ENCODE results near the gene TNRC18. TPM values are rescaled to one million over a fixed set of nuclear protein-coding genes. Genes with fewer than 3 reads are reported as not detected.

The TNRC18 gene
- total and polyA plus RNA-seq, 2 experiments from 2014 or later: 18.1 to 52.8 TPM

DNA sequence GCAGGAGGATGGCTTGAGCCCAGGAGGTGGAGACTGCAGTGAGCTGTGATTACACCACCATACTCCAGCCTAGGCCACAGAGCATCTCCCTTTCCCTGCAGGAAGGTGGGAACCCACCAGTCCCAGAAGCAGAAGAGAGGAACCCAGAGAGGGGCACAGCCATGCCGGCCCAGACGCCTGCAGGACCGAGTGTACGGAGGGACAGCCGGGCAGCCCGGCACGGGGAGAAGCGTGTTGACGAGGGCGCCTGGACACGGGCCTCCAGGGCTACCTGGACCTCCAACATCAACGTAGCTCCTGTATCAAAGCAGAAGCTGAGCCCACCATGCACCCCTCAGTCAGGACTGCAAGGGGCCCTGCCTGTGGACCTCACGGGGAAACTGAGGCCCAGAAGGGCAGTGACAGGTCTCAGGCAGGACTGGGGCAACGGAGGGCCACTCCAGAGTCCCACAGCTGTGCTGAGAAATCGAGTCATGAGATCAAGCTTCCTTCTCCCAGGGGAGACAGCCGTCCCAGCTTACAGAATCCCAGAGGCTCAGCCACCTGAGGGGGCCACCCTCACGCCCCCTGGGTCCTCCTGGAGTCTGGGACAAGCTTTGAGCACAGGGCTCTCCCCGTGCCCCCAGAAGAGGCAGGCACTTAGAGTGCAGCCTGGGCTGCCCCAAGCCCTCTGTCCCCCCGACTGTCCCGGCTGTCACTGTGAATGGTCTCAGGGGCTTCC, 43.1 kb downstream of the TNRC18 start:
- WGBS (ENCODE audit: low lambda C conversion rate, missing lambda C conversion rate): 96% methylated on average over 20 of the region's 20 CpGs
- H3K4me1 ChIP-seq (ENCODE audit: insufficient read depth): peaks cover 19% of the 10 kb centered on the region
- H3K4me2 ChIP-seq: no peak overlapping the region
- TF ChIP-seq, protein P1, sequence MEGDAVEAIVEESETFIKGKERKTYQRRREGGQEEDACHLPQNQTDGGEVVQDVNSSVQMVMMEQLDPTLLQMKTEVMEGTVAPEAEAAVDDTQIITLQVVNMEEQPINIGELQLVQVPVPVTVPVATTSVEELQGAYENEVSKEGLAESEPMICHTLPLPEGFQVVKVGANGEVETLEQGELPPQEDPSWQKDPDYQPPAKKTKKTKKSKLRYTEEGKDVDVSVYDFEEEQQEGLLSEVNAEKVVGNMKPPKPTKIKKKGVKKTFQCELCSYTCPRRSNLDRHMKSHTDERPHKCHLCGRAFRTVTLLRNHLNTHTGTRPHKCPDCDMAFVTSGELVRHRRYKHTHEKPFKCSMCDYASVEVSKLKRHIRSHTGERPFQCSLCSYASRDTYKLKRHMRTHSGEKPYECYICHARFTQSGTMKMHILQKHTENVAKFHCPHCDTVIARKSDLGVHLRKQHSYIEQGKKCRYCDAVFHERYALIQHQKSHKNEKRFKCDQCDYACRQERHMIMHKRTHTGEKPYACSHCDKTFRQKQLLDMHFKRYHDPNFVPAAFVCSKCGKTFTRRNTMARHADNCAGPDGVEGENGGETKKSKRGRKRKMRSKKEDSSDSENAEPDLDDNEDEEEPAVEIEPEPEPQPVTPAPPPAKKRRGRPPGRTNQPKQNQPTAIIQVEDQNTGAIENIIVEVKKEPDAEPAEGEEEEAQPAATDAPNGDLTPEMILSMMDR (IDR thresholded peaks at IDR 0.05; ENCODE audit: poor library complexity): no peak
- TF ChIP-seq EZH2 (IDR thresholded peaks at IDR 0.05; ENCODE audit: borderline replicate concordance): no peak
- no peak for TF ChIP-seq EZH2phosphoT487 (IDR thresholded peaks at IDR 0.05; ENCODE audit: low read depth, severe bottlenecking, unreplicated experiment)
- no peak overlapping the region for H3K4me3 ChIP-seq
- H3K27me3 ChIP-seq: no peaks in the 10 kb centered on the region
- DNase-seq (ENCODE audit: low spot score): no peak
- H3K9me2 ChIP-seq (replicated peaks; ENCODE audit: insufficient read depth): no peaks in the 10 kb centered on the region
- no peak overlapping the region for H2AFZ ChIP-seq
- H3K27ac ChIP-seq: no peak overlapping the region
- H3K9me3 ChIP-seq (ENCODE audit: low read depth): no peaks in the 10 kb centered on the region
- peaks cover 98% of the 10 kb centered on the region for H3K79me2 ChIP-seq
- H3K36me3 ChIP-seq (replicated peaks; ENCODE audit: insufficient read depth, low read depth): no peaks in the 10 kb centered on the region
- peaks cover 97% of the 10 kb centered on the region for H4K20me1 ChIP-seq (ENCODE audit: insufficient read depth, poor library complexity, severe bottlenecking)

DNA sequence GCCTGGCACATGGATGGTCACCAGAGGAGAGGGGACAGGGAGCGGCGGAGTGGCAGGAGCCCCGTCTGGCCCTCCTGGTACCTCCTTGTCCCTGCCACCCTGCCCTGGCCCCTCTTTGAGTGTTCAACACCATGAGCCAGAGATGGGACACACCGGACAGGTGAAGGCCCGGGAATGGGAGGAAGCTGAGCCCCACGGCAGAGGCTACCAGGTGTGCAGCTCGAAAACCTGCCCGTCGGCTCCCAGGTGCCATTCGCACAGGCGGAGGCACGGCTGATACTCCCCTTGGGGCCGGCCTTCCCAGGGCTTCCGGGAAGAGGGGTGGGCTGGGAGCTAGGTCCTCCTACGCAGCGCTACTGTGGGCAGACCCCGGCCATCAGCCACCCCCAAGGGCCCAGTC, 44.1 kb downstream of the TNRC18 start:
- no peaks in the 10 kb centered on the region for H3K27me3 ChIP-seq
- TF ChIP-seq EZH2phosphoT487 (IDR thresholded peaks at IDR 0.05; ENCODE audit: low read depth, severe bottlenecking, unreplicated experiment) (no peak), EZH2 (IDR thresholded peaks at IDR 0.05; ENCODE audit: borderline replicate concordance) (no peak)
- TF ChIP-seq, protein P1 (IDR thresholded peaks at IDR 0.05; ENCODE audit: poor library complexity): no peak
- H3K27ac ChIP-seq: no peak overlapping the region
- H3K79me2 ChIP-seq: peaks cover 100% of the 10 kb centered on the region
- H2AFZ ChIP-seq: no peak overlapping the region
- H3K4me2 ChIP-seq: no peak overlapping the region
- no peaks in the 10 kb centered on the region for H3K9me2 ChIP-seq (replicated peaks; ENCODE audit: insufficient read depth)
- no peak for DNase-seq (ENCODE audit: low spot score)
- H4K20me1 ChIP-seq (ENCODE audit: insufficient read depth, poor library complexity, severe bottlenecking): peaks cover 99% of the 10 kb centered on the region
- H3K9me3 ChIP-seq (ENCODE audit: low read depth): no peaks in the 10 kb centered on the region
- no peak overlapping the region for H3K4me3 ChIP-seq
- no peaks in the 10 kb centered on the region for H3K36me3 ChIP-seq (replicated peaks; ENCODE audit: insufficient read depth, low read depth)
- WGBS (ENCODE audit: low lambda C conversion rate, missing lambda C conversion rate): 96% methylated on average over 13 of the region's 17 CpGs
- H3K4me1 ChIP-seq (ENCODE audit: insufficient read depth): peaks cover 19% of the 10 kb centered on the region

DNA sequence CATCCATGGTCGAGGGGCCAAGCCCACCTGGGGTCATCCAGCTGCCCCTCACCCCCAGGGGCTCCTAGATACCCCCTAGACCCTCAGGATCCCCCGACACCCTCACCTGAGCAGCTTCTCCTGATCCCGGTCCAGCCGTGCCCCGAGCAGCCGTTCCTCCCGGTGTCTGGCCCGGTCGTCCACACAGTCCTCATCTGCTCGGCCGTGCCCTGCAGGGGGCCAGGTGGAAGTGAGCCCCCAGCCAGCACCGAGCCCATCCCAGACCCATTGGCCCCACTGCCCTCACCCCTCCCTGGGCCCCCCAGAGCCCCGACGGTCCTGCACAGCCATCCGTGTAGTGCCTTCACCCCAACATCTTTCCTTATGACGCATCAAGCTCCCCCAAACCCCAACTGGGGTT, 45.8 kb downstream of the TNRC18 start:
- no peak for DNase-seq (ENCODE audit: low spot score)
- Histone ChIP-seq H3K4me1 (ENCODE audit: insufficient read depth) (peaks cover 13% of the 10 kb centered on the region), H3K79me2 (peaks cover 95% of the 10 kb centered on the region), H3K4me3 (no peak overlapping the region), H3K9me2 (replicated peaks; ENCODE audit: insufficient read depth) (no peaks in the 10 kb centered on the region), H3K9me3 (ENCODE audit: low read depth) (no peaks in the 10 kb centered on the region), H2AFZ (no peak overlapping the region), H3K27me3 (no peaks in the 10 kb centered on the region), H3K4me2 (no peak overlapping the region), H3K36me3 (replicated peaks; ENCODE audit: insufficient read depth, low read depth) (no peaks in the 10 kb centered on the region), H3K27ac (no peak overlapping the region), H4K20me1 (ENCODE audit: insufficient read depth, poor library complexity, severe bottlenecking) (peaks cover 85% of the 10 kb centered on the region)
- 89% methylated on average over 3 of the region's 16 CpGs for WGBS (ENCODE audit: low lambda C conversion rate, missing lambda C conversion rate)
- TF ChIP-seq EZH2 (IDR thresholded peaks at IDR 0.05; ENCODE audit: borderline replicate concordance) (no peak), EZH2phosphoT487 (IDR thresholded peaks at IDR 0.05; ENCODE audit: low read depth, severe bottlenecking, unreplicated experiment) (no peak)
- TF ChIP-seq, protein P1 (IDR thresholded peaks at IDR 0.05; ENCODE audit: poor library complexity): no peak
